ENCODE data around the gene PSMF1.

DNA sequence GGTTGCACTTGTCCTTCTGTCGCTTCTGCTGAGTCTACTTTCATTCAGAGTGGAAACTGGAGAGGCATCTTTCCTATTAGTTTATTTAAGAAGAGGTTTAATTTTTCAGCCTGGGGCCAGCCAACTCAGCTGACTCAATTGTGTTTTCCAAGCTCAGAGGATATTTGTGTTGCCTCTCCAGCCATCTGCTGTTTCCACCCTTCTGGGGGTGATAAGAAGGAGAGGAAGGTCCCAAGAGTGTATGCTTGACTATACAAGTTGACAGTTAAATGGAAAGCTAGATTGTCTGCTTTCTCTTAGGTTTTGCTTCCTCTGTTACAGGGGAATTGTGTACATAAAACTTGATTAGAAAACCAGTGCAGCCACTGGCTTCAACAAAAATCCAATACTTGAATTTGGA is 3.0 kb downstream of the PSMF1 start:
- TF ChIP-seq, protein P1, sequence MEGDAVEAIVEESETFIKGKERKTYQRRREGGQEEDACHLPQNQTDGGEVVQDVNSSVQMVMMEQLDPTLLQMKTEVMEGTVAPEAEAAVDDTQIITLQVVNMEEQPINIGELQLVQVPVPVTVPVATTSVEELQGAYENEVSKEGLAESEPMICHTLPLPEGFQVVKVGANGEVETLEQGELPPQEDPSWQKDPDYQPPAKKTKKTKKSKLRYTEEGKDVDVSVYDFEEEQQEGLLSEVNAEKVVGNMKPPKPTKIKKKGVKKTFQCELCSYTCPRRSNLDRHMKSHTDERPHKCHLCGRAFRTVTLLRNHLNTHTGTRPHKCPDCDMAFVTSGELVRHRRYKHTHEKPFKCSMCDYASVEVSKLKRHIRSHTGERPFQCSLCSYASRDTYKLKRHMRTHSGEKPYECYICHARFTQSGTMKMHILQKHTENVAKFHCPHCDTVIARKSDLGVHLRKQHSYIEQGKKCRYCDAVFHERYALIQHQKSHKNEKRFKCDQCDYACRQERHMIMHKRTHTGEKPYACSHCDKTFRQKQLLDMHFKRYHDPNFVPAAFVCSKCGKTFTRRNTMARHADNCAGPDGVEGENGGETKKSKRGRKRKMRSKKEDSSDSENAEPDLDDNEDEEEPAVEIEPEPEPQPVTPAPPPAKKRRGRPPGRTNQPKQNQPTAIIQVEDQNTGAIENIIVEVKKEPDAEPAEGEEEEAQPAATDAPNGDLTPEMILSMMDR (IDR thresholded peaks at IDR 0.05; ENCODE audit: low read length) = no peak
- no peak for TF ChIP-seq EZH2 (IDR thresholded peaks at IDR 0.05; ENCODE audit: borderline replicate concordance, low read length)

All from OCI-LY1 (cell line).